Stimulated activated CD8-positive, alpha-beta memory T cell treated with anti-CD3 and anti-CD28 coated beads, Interleukin-7, amount 100 ng/mL, for 24 hours (primary cell): ENCODE results near the gene ENTPD1.

Source experiments
- DNase-seq: peaks from one replicate; pipeline ENCODE4 v3.0.0-alpha.2; 2020; ENCODE audit warnings: low read depth

The ENTPD1 gene

GRCh38 chr10:95832216-95833041 is 76.5 kb downstream of the ENTPD1 start:
- no peak for DNase-seq

DNA sequence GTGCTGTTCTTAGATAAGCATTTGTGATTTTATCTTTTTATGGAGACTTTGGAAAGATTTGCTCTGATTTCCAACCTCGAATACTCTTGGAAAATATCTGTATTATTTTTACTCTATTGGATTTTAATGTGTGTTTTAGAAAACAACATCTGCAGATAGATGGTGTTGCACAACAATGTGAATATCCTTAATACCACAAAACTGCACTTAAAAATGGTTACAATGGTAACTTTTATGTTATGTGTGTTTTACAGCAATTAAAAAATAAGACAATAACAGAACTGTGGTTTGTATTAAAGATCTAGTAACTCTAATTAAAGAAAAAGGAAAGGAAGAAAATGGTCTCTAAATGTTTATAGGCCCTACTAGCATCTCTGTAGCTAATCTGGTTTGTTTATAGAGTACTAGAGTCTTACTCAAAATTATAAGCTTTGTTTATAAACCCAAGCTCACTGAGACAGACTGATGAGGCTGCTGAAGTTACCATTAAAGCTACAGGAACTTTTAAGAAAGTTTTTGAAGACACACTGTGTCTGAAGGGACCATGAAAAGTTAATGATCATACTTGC is 77.2 kb downstream of the ENTPD1 start:
- DNase-seq, result no peak

DNA sequence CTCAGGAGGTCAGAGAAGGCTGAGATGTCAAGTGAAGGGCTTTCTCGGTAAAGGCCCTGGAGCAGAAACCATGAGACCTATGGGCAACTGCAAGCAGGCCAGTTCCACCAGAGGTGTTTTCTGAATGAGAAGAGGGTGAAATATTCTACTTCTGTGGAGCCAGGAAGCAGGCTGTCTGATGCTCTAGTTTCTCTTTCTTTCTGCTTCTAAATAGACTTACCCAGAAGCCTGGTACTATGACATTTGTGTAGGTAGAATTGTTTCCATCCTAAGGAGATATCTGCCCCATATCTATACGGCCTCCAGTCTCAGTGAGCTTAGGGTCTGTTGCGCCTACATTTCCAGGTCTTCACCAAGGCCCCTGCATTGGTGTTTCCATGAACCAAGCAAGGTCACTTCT is 78.4 kb downstream of the ENTPD1 start:
- no peak for DNase-seq

- no peak for DNase-seq
Observed at GRCh38 chr10:95835149-95835860, 79.3 kb downstream of the ENTPD1 start.

GRCh38 chr10:95835911-95836310 is 79.9 kb downstream of the ENTPD1 start:
- no peak for DNase-seq

GRCh38 chr10:95836610-95837355 is 80.8 kb downstream of the ENTPD1 start:
- no peak for DNase-seq

DNA sequence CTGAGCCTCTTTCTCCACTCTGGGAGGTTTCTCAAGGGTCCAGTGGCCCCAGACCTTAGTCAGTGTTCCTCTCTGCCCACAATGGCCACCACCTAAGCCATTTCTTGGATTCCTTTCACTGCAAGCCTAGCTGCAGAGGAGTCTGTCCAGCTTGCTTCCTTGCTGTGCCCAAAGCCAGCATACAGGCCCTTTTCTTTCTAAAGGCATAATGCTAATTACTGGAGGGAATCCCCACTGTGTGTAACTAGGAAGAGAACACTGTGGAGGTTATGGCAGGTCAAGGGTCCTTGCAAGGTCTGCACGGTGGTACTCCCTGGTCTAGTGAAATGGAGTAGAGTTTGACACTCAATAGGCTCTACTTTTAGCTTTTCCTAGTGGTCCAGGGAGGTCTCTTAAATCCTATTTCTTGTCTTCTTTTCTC is 81.4 kb downstream of the ENTPD1 start:
- no peak for DNase-seq

DNA sequence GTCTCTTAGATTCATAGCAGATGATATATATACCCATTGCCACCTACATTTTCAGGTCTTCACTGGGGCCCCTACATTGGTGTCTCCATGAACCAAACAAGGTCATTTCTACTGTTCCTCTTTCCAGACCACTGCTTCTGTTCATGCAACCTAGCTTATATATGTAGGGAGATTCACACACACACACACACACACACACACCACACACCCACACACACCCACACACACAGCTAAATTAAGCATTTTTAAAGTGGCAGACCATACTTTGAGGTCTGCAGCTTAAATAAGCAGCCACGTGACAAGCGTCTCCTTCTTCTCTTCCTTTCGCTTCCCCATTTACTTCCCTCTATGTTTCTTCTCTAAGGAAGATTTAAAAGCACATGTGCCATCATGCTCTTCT is 81.8 kb downstream of the ENTPD1 start:
- no peak for DNase-seq

DNA sequence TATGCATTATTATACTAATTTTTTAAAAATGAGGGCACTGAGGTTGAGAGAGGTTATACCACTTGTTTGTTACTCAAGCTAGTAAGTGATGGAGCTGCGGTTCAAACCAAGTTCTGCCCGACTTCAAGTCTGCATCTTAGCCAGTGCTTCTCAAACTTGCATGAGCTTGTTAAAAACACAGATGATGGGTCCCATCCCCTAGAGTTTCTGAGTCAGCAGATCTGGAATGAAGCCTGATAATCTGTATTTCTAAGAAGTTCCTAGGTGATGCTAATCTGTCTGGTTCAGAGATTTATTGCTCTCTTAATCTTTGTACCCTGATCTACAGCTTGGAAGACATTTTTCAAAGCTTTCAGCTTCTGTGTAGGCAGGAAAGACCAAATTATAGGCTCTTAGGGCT is 84.2 kb downstream of the ENTPD1 start:
- DNase-seq, result no peak

GRCh38 chr10:95840681-95841080 is 84.7 kb downstream of the ENTPD1 start:
- no peak for DNase-seq

- no peak for DNase-seq
Observed at GRCh38 chr10:95841661-95842498, 85.9 kb downstream of the ENTPD1 start.

GRCh38 chr10:95845411-95845810 is 89.4 kb downstream of the ENTPD1 start:
- no peak for DNase-seq

GRCh38 chr10:95847007-95847406 is 91.0 kb downstream of the ENTPD1 start:
- DNase-seq, result no peak

GRCh38 chr10:95848841-95849240 is 92.9 kb downstream of the ENTPD1 start:
- no peak for DNase-seq

DNA sequence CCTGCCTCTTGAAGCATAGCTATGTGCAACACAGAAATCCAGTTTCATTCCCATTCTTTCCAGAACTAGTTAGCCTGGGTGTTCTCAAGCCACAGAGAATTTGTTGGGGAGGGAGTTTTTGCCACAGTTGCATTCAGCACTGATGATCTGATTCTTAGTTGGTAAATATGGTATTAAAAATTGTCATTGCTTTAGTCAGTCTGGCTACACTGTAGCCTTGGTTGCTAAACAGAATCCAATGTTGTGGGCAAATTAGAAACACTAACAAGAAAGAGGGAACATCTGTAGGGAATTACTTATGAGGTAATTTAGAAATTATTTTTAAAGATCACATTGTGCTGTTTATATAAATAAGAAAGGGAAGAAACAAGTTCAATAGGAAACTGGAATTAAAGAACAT is 94.8 kb downstream of the ENTPD1 start:
- DNase-seq, result no peak

DNA sequence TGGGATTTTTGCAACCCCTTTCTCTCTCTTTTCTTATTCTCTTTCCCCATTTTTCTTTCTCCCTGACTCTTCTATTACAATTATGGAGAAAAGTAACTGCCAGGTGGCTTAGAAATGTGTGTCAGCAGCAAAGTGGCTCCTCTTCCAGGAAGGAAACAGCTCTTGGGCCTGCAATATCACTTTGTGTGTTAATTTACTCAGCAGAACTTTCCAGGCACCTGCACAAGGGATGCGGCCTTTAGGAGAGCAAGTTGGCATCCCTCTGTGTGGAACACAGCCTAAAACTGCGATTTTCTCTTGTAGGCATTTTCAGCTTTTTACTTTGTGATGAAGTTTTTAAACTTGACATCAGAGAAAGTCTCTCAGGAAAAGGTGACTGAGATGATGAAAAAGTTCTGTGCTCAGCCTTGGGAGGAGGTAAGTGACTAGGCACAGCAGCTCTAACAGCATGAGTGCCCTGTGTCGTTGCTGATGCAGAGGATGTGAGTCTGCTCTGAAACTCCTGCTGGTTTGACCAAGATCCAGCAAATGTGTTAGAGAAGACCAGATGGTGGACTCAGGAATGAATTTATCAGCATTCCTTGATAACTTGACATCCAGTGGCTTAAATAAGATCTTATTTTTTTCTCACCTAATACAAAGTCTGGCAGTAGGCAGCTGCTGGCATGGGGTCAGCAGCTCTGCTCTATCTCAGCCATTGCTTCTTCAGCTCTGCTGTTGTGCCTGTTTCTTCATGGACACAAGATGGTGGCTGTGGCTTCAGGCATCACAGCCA is 104.4 kb downstream of the ENTPD1 start:
- no peak for DNase-seq

DNA sequence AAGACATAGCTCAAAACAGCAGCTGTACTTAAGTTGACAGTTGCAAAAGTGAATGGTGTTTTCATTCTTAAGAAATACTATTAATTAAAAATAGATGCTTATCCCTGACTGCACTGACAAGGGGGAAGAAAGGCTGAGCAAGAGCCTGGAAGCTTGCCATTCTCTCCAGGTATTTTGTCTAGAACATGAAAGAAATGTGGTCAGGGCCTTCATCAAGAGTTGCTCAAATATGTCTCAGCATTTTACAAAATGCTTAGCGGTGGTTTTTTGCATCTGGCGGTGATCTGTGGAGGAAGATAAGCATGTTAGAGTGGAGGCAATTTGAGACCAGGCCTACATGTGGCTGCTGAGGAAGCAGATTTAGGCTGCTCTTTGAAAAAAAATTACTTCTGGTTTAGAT is 105.4 kb downstream of the ENTPD1 start:
- no peak for DNase-seq

DNA sequence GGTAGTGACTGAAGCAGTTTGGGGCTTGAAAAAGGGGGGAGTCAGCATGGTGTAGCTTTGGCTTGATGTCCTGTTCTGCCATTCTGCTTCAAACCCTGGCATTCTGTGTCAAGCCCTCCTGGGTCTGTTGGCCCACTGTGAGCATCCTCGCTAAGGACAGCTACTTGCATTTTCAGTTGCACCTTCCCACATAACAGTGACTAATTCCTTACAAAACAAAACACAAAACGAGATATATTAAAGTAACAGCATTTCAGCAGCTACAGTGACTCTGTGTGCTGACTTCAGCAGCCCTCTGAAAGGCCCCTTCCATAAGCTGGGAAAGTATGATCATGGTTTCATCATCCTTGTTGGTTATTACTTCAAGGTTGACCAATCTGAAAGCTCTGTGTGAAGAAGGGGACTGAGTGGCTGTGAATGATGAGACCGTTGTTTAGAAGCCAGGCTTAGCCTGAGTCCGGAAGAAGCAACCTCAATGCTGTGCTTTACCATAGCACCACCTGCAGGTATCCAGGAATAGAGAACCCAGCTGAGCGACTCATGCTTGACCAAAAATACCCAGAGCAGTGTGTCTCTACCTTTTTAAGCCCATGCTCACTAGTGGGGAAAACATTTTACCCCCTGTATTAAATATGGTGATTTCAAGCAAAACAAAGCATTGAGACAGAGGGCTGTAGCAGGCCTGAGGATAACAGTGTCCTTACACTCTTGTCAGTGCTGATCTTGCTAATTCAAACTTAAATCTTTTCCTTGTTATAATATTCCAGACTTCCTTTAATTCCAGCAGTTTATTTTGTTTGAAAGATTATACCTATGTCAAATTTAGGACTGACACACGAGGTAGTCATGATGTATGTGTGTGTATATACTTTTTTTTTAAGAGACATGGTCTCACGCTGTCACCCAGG is 109.2 kb downstream of the ENTPD1 start:
- DNase-seq, result no peak

GRCh38 chr10:95865814-95866466 is 110.0 kb downstream of the ENTPD1 start:
- no peak for DNase-seq
